GM12878 (cell line): ENCODE measurements around the gene SEMA4D. TPM values are rescaled to one million over a fixed set of nuclear protein-coding genes. Genes with fewer than 3 reads are reported as not detected.
A peak's percentile ranks its signal among the peaks of the same experiment; 100 is the strongest.

ENCODE experiments used
- ATAC-seq: fragments of 200-7000 bp; cut with Tn5 transposase; 3 replicates; pipeline ENCODE4 v1.9.1; 2020; ENCODE audit warnings: mild to moderate bottlenecking, moderate library complexity
- BruUV-seq: library from RNA; stranded (reverse); fragments of 400-500 nt; replicated peaks from 2 replicates; lab custom pipeline; 2021; lab: Mats Ljungman, UMichigan
- CTCF ChIA-PET: fragments of 300-600 bp; sonication (Branson Sonifier 250); formaldehyde crosslinking; extraction: SDS; loops from one replicate; lab custom pipeline; 2021; ENCODE audit warnings: inconsistent platforms; lab: Yijun Ruan, JAX
- POLR2A ChIA-PET: fragments of 350-600 bp; formaldehyde crosslinking; extraction: SDS; loops from one replicate; lab custom pipeline; 2021; ENCODE audit warnings: inconsistent platforms; lab: Charles Lee
- RAD21 ChIA-PET: fragments of 300-600 bp; sonication (Branson Sonifier 250); formaldehyde crosslinking; loops from one replicate; lab custom pipeline; 2023; ENCODE audit warnings: antibody characterized with exemption; ENCODE audit not compliant: unreplicated experiment; lab: Charles Lee
- SMC1A ChIA-PET: fragments of 300-600 bp; sonication (Branson Sonifier 250); formaldehyde crosslinking; loops from one replicate; lab custom pipeline; 2023; ENCODE audit not compliant: unreplicated experiment, uncharacterized antibody; lab: Charles Lee
- DNase-seq: peaks from one replicate; pipeline ENCODE4 v3.0.0-alpha.2; 2011; ENCODE audit warnings: low read depth, low spot score
- FAIRE-seq: peaks from 3 replicates; lab custom pipeline; 2011; peaks lifted over from hg19 to GRCh38; lab: Jason Lieb, UNC
- H2AFZ ChIP-seq: 2 replicates; pipeline ENCODE4 v1.6.0; 2011; ENCODE audit warnings: low read depth, low read length, control low read depth; ENCODE audit not compliant: control insufficient read depth
- H3K27ac ChIP-seq: 2 replicates; pipeline ENCODE4 v1.5.1; 2011; ENCODE audit warnings: control low read depth; ENCODE audit not compliant: control insufficient read depth, insufficient read depth
- H3K27me3 ChIP-seq, 2 experiments: replicated peaks in 1 of 2; 2 replicates each; pipeline versions ENCODE4 v1.6.0 to v1.6.1; 2011; ENCODE audit warnings: low read length in 1 of 2; ENCODE audit not compliant: control insufficient read depth in 2 of 2, insufficient read depth in 2 of 2
- H3K36me3 ChIP-seq, 2 experiments: 2 replicates each; pipeline ENCODE4 v1.5.1; 2011; ENCODE audit warnings: low read length in 1 of 2; ENCODE audit not compliant: control insufficient read depth in 2 of 2, insufficient read depth in 2 of 2
- H3K4me1 ChIP-seq: 2 replicates; pipeline ENCODE4 v1.6.1; 2011; ENCODE audit warnings: mild to moderate bottlenecking, low read length, moderate library complexity, mixed read lengths; ENCODE audit not compliant: control insufficient read depth, insufficient read depth
- H3K4me2 ChIP-seq: 2 replicates; pipeline ENCODE4 v1.6.0; 2011; ENCODE audit warnings: control low read depth; ENCODE audit not compliant: control insufficient read depth, insufficient read depth
- H3K4me3 ChIP-seq: fragments of 200-600 bp; sonication (generic); 2 replicates; pipeline ENCODE4 v1.5.1; 2016
- H3K79me2 ChIP-seq: 2 replicates; pipeline ENCODE4 v1.6.0; 2011; ENCODE audit warnings: low read length; ENCODE audit not compliant: control insufficient read depth, insufficient read depth
- H3K9ac ChIP-seq: 2 replicates; pipeline ENCODE4 v1.8.0; 2011; ENCODE audit warnings: low read length, control low read depth, mixed read lengths; ENCODE audit not compliant: control insufficient read depth, insufficient read depth
- H3K9me3 ChIP-seq: replicated peaks from 3 replicates; pipeline ENCODE4 v1.5.1; 2011; ENCODE audit warnings: mild to moderate bottlenecking, low read length; ENCODE audit not compliant: control insufficient read depth, insufficient read depth
- H4K20me1 ChIP-seq: 2 replicates; pipeline ENCODE4 v1.6.0; 2011; ENCODE audit not compliant: control insufficient read depth, insufficient read depth
- BCL11A ChIP-seq: IDR thresholded peaks from 2 replicates; pipeline ENCODE4 v1.6.1; 2011; ENCODE audit warnings: low read depth, low read length
- EP300 ChIP-seq, 2 experiments: fragments of 150-350 bp in 1 of 2; IDR thresholded peaks; 2 replicates each; pipeline ENCODE4 v1.6.1; 2011 to 2012; ENCODE audit warnings: low read depth in 2 of 2, low read length in 2 of 2, borderline replicate concordance in 1 of 2, improper control_type of control experiment in 1 of 2, inconsistent platforms in 1 of 2; ENCODE audit not compliant: control insufficient read depth in 1 of 2
- FOXM1 ChIP-seq: IDR thresholded peaks from 2 replicates; pipeline ENCODE4 v1.6.1; 2012; ENCODE audit warnings: low read depth, mild to moderate bottlenecking, inconsistent platforms, low read length, moderate library complexity
- HDAC6 ChIP-seq: fragments of 200-600 bp; sonication (generic); IDR thresholded peaks from one replicate; pipeline ENCODE4 v1.8.0; 2017; ENCODE audit warnings: antibody characterized with exemption; ENCODE audit not compliant: unreplicated experiment
- IKZF1 ChIP-seq: fragments of 450-650 bp; conservative IDR thresholded peaks from 2 replicates; pipeline ENCODE4 v1.6.1; 2017; ENCODE audit warnings: antibody characterized with exemption, mild to moderate bottlenecking
- JUNB ChIP-seq: IDR thresholded peaks from 2 replicates; pipeline ENCODE4 v1.6.1; 2016; ENCODE audit warnings: antibody characterized with exemption, mild to moderate bottlenecking
- JUND ChIP-seq: IDR thresholded peaks from 2 replicates; pipeline ENCODE4 v1.6.1; 2012; ENCODE audit warnings: low read depth, mild to moderate bottlenecking, low read length, improper control_type of control experiment, moderate library complexity
- MTA2 ChIP-seq: fragments of 450-650 bp; IDR thresholded peaks from 2 replicates; pipeline ENCODE4 v1.6.1; 2016; ENCODE audit warnings: low read depth, mild to moderate bottlenecking, moderate library complexity
- MXI1 ChIP-seq: fragments of 150-350 bp; IDR thresholded peaks from 2 replicates; pipeline ENCODE4 v1.6.1; 2011; ENCODE audit warnings: low read depth, mild to moderate bottlenecking, inconsistent platforms, low read length, improper control_type of control experiment
- NBN ChIP-seq: fragments of 450-650 bp; IDR thresholded peaks from 2 replicates; pipeline ENCODE4 v1.6.1; 2016
- NFYA ChIP-seq: IDR thresholded peaks from 2 replicates; pipeline ENCODE4 v1.6.1; 2011; ENCODE audit warnings: low read depth, mild to moderate bottlenecking, low read length, improper control_type of control experiment, borderline replicate concordance
- POLR2A ChIP-seq: IDR thresholded peaks from 2 replicates; pipeline ENCODE4 v1.6.1; 2011; ENCODE audit warnings: low read depth, mild to moderate bottlenecking, low read length
- RAD21 ChIP-seq: IDR thresholded peaks from 2 replicates; pipeline ENCODE4 v1.6.1; 2011; ENCODE audit warnings: mild to moderate bottlenecking, low read depth, low read length, moderate library complexity; ENCODE audit not compliant: insufficient read depth
- RAD51 ChIP-seq: fragments of 450-650 bp; IDR thresholded peaks from 2 replicates; pipeline ENCODE4 v1.6.1; 2016; ENCODE audit warnings: moderate library complexity, mild to moderate bottlenecking, inconsistent platforms
- TCF12 ChIP-seq: IDR thresholded peaks from 2 replicates; pipeline ENCODE4 v1.6.1; 2011; ENCODE audit warnings: low read depth, mild to moderate bottlenecking, low read length
- WGBS: methylation state at CpG from one replicate; pipeline ENCODE4 v1.1.6; 2016; ENCODE audit warnings: low lambda C conversion rate; ENCODE audit not compliant: insufficient replicate concordance, insufficient coverage; ENCODE audit errors: missing lambda C conversion rate; 5-methylcytosine and 5-hydroxymethylcytosine counted together
- in situ Hi-C: fragments of 300-500 bp; cut with MboI; formaldehyde crosslinking; loops from 9 replicates; pipeline ENCODE4 v1.14.3; 2018; ENCODE audit warnings: mixed read lengths
- intact Hi-C: fragments of 100-400 bp; cut with micrococcal nuclease; formaldehyde crosslinking; loops from one replicate; pipeline ENCODE4 v1.14.2; 2022; ENCODE audit not compliant: unreplicated experiment
- polyA plus RNA-seq, 11 experiments: library from polyadenylated mRNA; depleted of rRNA in 4 of 11; unstranded in 6 of 11; stranded (reverse) in 5 of 11; fragments of >200 nt; fragmentation: Nextera tagmentation in 4 of 11; fragmentation: Illumina TruSeq in 1 of 11; extraction: Ambion mirVana in 4 of 11; extraction: Trizol in 1 of 11; gene quantifications; 1 replicate in 1 of 11; 2 replicates in 10 of 11; pipeline versions ENCODE4 v1.2.1 to v1.2.3, GENCODE V29; 2011 to 2016; ENCODE audit warnings: inconsistent platforms in 2 of 11, missing spikeins in 2 of 11, low read depth in 1 of 11
- total RNA-seq, 4 experiments: library from RNA; depleted of rRNA in 3 of 4; stranded (reverse); fragments of >200 nt in 3 of 4; fragmentation: Illumina TruSeq in 1 of 4; extraction: Trizol in 1 of 4; gene quantifications; 2 replicates each; pipeline versions ENCODE4 v1.2.1 to v1.2.3, GENCODE V29; 2013 to 2021
- TF ChIP-seq, protein P1 (sequence below): fragments of 450-650 bp; IDR thresholded peaks from 2 replicates; pipeline ENCODE4 v1.6.1; 2014; ENCODE audit warnings: mild to moderate bottlenecking
- TF ChIP-seq, protein P2 (sequence below): IDR thresholded peaks from 2 replicates; pipeline ENCODE4 v1.6.1; 2011; ENCODE audit warnings: borderline replicate concordance, low read depth, mild to moderate bottlenecking, moderate library complexity, mixed read lengths, low read length; ENCODE audit not compliant: insufficient read depth; ENCODE audit errors: extremely low read length

SEMA4D gene
- total and polyA plus RNA-seq, 10 of the 15 experiments (the other 5 are each of a cell fraction or from before 2014, with no cell fraction given), result 15.1 to 136 (median 39.6) TPM

DNA sequence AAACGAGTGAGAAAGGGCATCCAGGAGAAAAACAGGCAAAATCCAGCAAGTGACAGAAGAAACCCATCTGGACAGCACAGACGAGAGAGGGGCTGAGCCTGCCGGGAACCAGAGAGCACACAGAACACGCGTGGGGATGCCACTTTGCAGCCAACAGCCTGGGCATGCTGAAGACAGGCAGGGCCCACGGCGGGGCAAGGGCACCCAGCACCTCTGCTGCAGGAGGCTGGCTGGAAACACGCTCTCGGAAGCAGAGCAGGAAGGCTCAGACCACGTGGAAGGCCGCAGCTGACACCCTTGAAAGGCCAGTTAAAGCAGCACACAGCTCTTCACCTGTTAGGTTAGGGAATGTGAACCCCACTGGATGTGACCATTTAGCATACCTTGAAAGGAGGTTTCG is 103.5 kb downstream of the SEMA4D start:
- POLR2A ChIA-PET, result no interaction called here
- in situ Hi-C loops (no loop called here), intact Hi-C loops (no loop called here)
- no peak for ATAC-seq
- no peaks in the 10 kb centered on the region for H3K27me3 ChIP-seq
- no peak for DNase-seq
- H2AFZ ChIP-seq, result no peak overlapping the region
- no peaks in the 10 kb centered on the region for H3K79me2 ChIP-seq
- CTCF ChIA-PET, result no interaction called here
- H3K4me2 ChIP-seq, result no peak overlapping the region
- 98% methylated on average over 12 of the region's 12 CpGs for WGBS
- no peak overlapping the region for H3K4me3 ChIP-seq
- peaks cover 59 to 80% of the 10 kb centered on the region in 2 experiments for H3K36me3 ChIP-seq
- no TSS peak for BruUV-seq
- H3K9ac ChIP-seq, result no peak overlapping the region
- H3K27ac ChIP-seq, result no peak overlapping the region
- TF ChIP-seq POLR2A, result peak; percentile 27; the same call in 1 of the 2 replicates
- TF ChIP-seq JUNB, result no peak
- no peak for TF ChIP-seq MTA2
- TF ChIP-seq NBN, result no peak
- RAD21 ChIA-PET, result no interaction called here
- FAIRE-seq, result no peak
- SMC1A ChIA-PET, result interaction anchor here (0.6 kb wide), 1 partner anchor 718 kb away, joined by 4 read pairs; no protein-coding TSS in a partner anchor
- no peaks in the 10 kb centered on the region for H4K20me1 ChIP-seq
- no peaks in the 10 kb centered on the region for H3K4me1 ChIP-seq
- no peaks in the 10 kb centered on the region for H3K9me3 ChIP-seq

DNA sequence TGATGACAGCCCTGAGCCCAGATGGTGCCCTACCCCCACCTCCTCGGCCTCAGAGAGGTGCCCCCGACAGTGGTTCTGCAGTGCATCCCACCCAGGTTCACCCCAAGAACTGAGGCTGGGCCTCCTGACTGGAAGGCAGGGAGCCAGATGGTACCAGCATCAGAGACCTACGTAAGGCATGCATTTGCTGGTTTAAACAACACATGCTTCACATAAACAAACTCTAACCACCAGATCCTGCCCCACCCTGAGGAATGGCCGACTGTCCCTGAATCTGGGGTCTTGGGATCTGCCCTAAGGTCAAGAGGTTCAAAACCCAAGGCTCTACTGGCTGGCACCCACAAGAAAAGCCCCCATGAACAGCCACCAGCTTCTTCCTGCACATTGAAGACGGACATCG is 106.3 kb downstream of the SEMA4D start:
- H3K4me1 ChIP-seq, result no peaks in the 10 kb centered on the region
- H3K9ac ChIP-seq, result no peak overlapping the region
- no peaks in the 10 kb centered on the region for H3K9me3 ChIP-seq
- H3K4me3 ChIP-seq, result no peak overlapping the region
- peaks cover 69 to 71% of the 10 kb centered on the region in 2 experiments for H3K36me3 ChIP-seq
- H2AFZ ChIP-seq, result no peak overlapping the region
- TF ChIP-seq HDAC6 (no peak), NFYA (no peak), RAD21 (no peak), BCL11A (no peak), IKZF1 (no peak), FOXM1 (no peak), JUND (no peak), JUNB (no peak), TCF12 (no peak), EP300 (IDR thresholded peaks at IDR 0.05; ENCODE audit: borderline replicate concordance in 1 of 2, control insufficient read depth in 1 of 2, low read depth in 2 of 2, low read length in 2 of 2) (no peak), RAD51 (no peak), MXI1 (no peak)
- TF ChIP-seq, protein P1, sequence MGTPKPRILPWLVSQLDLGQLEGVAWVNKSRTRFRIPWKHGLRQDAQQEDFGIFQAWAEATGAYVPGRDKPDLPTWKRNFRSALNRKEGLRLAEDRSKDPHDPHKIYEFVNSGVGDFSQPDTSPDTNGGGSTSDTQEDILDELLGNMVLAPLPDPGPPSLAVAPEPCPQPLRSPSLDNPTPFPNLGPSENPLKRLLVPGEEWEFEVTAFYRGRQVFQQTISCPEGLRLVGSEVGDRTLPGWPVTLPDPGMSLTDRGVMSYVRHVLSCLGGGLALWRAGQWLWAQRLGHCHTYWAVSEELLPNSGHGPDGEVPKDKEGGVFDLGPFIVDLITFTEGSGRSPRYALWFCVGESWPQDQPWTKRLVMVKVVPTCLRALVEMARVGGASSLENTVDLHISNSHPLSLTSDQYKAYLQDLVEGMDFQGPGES, result no peak
- TF ChIP-seq, protein P2, sequence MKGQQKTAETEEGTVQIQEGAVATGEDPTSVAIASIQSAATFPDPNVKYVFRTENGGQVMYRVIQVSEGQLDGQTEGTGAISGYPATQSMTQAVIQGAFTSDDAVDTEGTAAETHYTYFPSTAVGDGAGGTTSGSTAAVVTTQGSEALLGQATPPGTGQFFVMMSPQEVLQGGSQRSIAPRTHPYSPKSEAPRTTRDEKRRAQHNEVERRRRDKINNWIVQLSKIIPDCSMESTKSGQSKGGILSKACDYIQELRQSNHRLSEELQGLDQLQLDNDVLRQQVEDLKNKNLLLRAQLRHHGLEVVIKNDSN, result no peak
- SMC1A ChIA-PET, result interaction anchor here (1.5 kb wide), 1 partner anchor 10 kb away, joined by 5 read pairs; no protein-coding TSS in a partner anchor
- CTCF ChIA-PET, result interaction anchor here (1.0 kb wide), 1 partner anchor 33 kb away, joined by 3 read pairs; no protein-coding TSS in a partner anchor
- no peaks in the 10 kb centered on the region for H3K79me2 ChIP-seq
- in situ Hi-C loops, result no loop called here
- FAIRE-seq, result no peak
- BruUV-seq, result no TSS peak
- H3K27ac ChIP-seq, result no peak overlapping the region
- no peaks in the 10 kb centered on the region for H3K27me3 ChIP-seq
- intact Hi-C loops, result no loop called here
- ATAC-seq, result no peak
- 86% methylated on average over 6 of the region's 6 CpGs for WGBS
- no peaks in the 10 kb centered on the region for H4K20me1 ChIP-seq
- POLR2A ChIA-PET, result no interaction called here
- no peak for DNase-seq
- RAD21 ChIA-PET, result interaction anchor here (1.1 kb wide), 1 partner anchor 157 kb away, joined by 4 read pairs; no protein-coding TSS in a partner anchor
- H3K4me2 ChIP-seq, result no peak overlapping the region
